Measurements from ENCODE around the gene EFCAB6. TPM values are rescaled to one million over a fixed set of nuclear protein-coding genes. Genes with fewer than 3 reads are reported as not detected.

EFCAB6 gene
- total and polyA plus RNA-seq, 7 experiments from 2014 or later: 0.08 to 1.4 (median 0.39) TPM; not detected in 1

DNA sequence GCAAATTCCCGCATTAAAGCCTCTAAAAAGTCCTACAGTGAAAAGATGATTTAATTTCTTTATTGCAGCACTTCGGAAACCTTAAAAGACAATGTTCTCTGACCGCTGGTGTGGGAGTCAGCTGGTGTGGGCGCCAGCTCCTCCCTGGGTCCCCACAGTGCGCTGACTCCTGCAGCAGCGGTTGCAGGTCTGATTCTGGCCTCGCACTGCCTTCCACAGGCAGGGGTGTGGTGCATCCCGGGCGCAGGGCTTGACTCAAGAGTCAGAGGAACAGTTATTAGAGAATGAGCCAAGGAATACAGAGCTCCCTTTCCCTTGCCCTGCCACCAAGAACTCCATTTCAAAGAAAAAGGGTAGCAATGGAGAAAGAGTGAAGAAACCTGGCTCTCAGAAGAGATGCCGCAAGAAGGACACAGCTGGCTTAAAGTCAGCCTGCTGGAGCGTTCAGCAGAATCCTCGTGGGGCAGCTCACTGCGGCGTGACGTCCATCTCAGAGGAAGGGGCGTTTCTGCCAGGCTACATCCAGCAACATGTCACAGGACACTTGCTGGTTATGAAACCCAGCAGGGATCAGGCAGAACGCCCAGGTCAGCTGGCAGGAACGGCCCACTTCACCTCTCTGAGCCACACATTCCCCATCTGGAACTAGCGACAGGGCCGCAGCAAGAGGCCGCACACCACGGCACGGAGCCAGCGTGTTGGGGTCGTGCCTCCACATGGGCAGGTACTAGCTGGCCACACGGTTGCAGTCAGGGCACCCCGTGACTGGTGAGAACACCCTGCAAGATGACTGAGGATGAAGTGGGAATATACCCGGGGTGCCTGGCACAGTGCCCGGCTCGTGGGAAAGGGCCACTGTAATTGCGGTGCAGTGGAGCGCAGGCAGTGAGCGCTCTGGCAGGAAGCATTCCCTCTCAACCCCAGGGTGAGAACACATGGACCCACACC is 18.1 kb upstream of the EFCAB6 start:
- no peak for DNase-seq
- peaks cover 2 to 19% (median 8%) of the 10 kb centered on the region in 5 donors for H3K27me3 Mint-ChIP-seq
- CTCF ChIA-PET: no interaction called here
- no peaks in the 10 kb centered on the region for H3K27me3 ChIP-seq (ENCODE audit: control insufficient read depth in 2 of 2, insufficient read depth in 2 of 2, low read length in 2 of 2)
- no peak overlapping the region for H3K27ac Mint-ChIP-seq
- H3K4me3 ChIP-seq (ENCODE audit: low read length): no peak overlapping the region
- H3K27ac ChIP-seq (ENCODE audit: low read depth, low read length): no peak overlapping the region
- H3K4me1 ChIP-seq (ENCODE audit: control insufficient read depth in 2 of 2, insufficient read depth in 2 of 2, low read length in 2 of 2): no peaks in the 10 kb centered on the region
- POLR2A ChIA-PET: no interaction called here
- ATAC-seq: no peak
- H3K4me3 Mint-ChIP-seq: no peak overlapping the region
- intact Hi-C loops (cut with micrococcal nuclease): no loop called here
- peaks cover 0 to 2% (median 0%) of the 10 kb centered on the region in 7 donors for H3K4me1 Mint-ChIP-seq
- H3K36me3 Mint-ChIP-seq: no peaks in the 10 kb centered on the region
- H3K9me3 ChIP-seq (ENCODE audit: control insufficient read depth in 2 of 3, low read length in 3 of 3): no peaks in the 10 kb centered on the region
- no peaks in the 10 kb centered on the region for H3K36me3 ChIP-seq (ENCODE audit: control insufficient read depth in 2 of 3, insufficient read depth in 3 of 3, low read length in 3 of 3)
- H3K9me3 Mint-ChIP-seq: no peaks in the 10 kb centered on the region

DNA sequence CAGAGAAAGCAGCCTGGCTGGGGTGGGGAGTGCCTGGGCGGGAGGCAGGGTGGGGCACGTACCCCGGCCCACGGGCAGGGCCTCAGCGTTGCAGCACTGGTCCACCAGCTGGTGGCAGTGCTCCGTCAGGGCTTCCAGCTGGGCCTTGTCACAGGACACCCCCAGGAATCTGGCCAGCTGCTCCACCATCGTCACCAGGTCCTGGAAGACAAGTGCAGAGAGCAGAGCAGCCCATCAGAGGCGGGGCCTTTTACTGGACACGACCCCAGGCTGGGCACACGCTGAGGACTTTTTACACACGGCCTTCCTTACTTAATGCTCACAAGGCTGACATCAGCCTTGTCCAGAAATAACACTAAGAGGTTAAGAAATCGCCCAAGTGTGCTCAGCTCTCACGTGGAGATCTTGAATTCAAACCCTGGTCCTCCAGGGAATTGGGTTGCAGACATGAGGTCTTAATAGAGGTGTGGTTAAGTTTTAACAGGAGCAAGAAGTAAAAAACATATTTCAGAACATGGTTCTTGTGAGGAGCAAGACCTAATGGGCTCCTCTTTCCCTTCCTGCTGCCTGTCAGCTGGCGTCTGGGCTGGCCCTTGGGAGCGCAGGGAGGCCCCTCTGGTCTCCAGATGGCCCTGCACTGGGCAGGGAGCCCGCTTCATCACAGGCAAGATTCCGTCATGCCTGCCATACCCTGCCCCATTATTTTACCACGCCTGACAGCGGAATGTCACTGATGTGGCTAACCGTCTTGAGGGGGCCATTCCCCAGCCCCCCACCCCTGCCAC is 17.1 kb upstream of the EFCAB6 start:
- Mint-ChIP-seq H3K36me3 (no peaks in the 10 kb centered on the region), H3K4me1 (peaks cover 0 to 2% (median 0%) of the 10 kb centered on the region in 7 donors), H3K27me3 (peaks cover 0 to 25% (median 15%) of the 10 kb centered on the region in 5 donors), H3K4me3 (no peak overlapping the region), H3K27ac (no peak overlapping the region), H3K9me3 (no peaks in the 10 kb centered on the region)
- Histone ChIP-seq H3K4me1 (ENCODE audit: control insufficient read depth in 2 of 2, insufficient read depth in 2 of 2, low read length in 2 of 2) (no peaks in the 10 kb centered on the region), H3K4me3 (ENCODE audit: low read length) (no peak overlapping the region), H3K36me3 (ENCODE audit: control insufficient read depth in 2 of 3, insufficient read depth in 3 of 3, low read length in 3 of 3) (no peaks in the 10 kb centered on the region), H3K9me3 (ENCODE audit: control insufficient read depth in 2 of 3, low read length in 3 of 3) (no peaks in the 10 kb centered on the region), H3K27ac (ENCODE audit: low read depth, low read length) (no peak overlapping the region), H3K27me3 (ENCODE audit: control insufficient read depth in 2 of 2, insufficient read depth in 2 of 2, low read length in 2 of 2) (no peaks in the 10 kb centered on the region)
- ChIA-PET CTCF (no interaction called here), POLR2A (no interaction called here)
- DNase-seq: no peak
- ATAC-seq: no peak
- intact Hi-C loops (cut with micrococcal nuclease): no loop called here

DNA sequence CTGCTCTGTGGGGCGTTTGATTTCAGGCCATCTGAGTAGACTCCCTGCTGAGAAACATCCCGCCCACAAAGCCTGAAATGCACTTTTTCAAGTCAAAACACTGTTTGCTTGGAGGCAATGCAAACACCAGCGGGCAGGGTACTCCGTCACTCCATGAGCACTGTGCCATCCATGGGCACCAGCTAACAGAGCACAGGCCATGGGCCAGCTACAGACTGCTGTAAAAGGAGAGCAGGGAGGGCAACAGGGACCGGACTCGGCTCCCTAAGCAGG is 16.6 kb upstream of the EFCAB6 start:
- ATAC-seq (no peak), DNase-seq (no peak)
- intact Hi-C loops (cut with micrococcal nuclease): no loop called here
- H3K27me3 ChIP-seq (ENCODE audit: control insufficient read depth in 2 of 2, insufficient read depth in 2 of 2, low read length in 2 of 2): no peaks in the 10 kb centered on the region
- no peaks in the 10 kb centered on the region for H3K36me3 ChIP-seq (ENCODE audit: control insufficient read depth in 2 of 3, insufficient read depth in 3 of 3, low read length in 3 of 3)
- no peak overlapping the region for H3K27ac ChIP-seq (ENCODE audit: low read depth, low read length)
- POLR2A ChIA-PET: no interaction called here
- no peaks in the 10 kb centered on the region for H3K9me3 ChIP-seq (ENCODE audit: control insufficient read depth in 2 of 3, low read length in 3 of 3)
- H3K4me3 ChIP-seq (ENCODE audit: low read length): no peak overlapping the region
- Mint-ChIP-seq H3K4me1 (peaks cover 0 to 2% (median 0%) of the 10 kb centered on the region in 7 donors), H3K27me3 (peaks cover 0 to 26% (median 16%) of the 10 kb centered on the region in 5 donors), H3K9me3 (no peaks in the 10 kb centered on the region), H3K36me3 (no peaks in the 10 kb centered on the region), H3K27ac (no peak overlapping the region), H3K4me3 (no peak overlapping the region)
- no peaks in the 10 kb centered on the region for H3K4me1 ChIP-seq (ENCODE audit: control insufficient read depth in 2 of 2, insufficient read depth in 2 of 2, low read length in 2 of 2)
- CTCF ChIA-PET: no interaction called here

DNA sequence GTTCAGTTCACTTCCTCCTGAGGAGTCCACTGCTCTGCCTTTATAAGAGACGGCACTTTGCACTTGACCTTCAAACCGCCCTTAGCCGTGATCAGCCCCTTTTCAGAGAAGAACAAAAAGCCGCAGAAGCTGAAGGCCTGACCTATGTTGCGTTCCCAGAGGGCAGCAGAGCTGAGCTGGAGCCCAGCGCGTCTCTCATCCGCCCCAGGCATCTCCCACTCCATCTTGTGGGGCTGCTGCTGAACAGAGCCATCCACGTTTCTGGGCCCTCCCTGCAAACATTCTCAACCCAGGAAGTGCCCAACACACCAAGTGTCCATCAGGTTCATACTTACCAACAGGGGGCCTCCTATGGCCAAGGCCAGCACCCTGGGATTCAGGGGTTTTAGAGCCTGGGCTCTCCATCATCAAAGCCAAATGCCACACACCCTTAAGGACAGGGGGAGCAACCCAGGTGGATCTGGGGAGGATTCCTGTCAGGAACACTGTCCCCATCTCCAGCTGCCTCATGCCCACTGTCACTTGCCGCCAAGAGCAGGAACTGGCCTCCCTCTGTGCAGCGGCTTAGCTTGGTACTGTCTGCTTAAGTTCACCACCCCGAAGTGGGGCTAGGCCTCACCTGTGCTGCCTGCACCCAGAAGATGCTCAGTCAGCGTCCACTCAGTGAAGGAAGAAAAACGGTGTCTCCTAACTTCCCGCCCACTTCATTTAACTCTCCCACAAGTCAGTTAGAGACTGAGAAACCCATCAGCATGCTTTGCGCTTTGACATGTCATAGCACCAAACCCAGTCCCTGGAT is 16.0 kb upstream of the EFCAB6 start:
- H3K4me1 ChIP-seq (ENCODE audit: control insufficient read depth in 2 of 2, insufficient read depth in 2 of 2, low read length in 2 of 2): no peaks in the 10 kb centered on the region
- H3K27ac ChIP-seq (ENCODE audit: low read depth, low read length): no peak overlapping the region
- ATAC-seq (no peak), DNase-seq (no peak)
- CTCF ChIA-PET: no interaction called here
- Mint-ChIP-seq H3K27ac (no peak overlapping the region), H3K9me3 (no peaks in the 10 kb centered on the region), H3K4me3 (no peak overlapping the region), H3K4me1 (peaks cover 0 to 2% (median 0%) of the 10 kb centered on the region in 7 donors), H3K27me3 (peaks cover 0 to 31% (median 16%) of the 10 kb centered on the region in 5 donors), H3K36me3 (no peaks in the 10 kb centered on the region)
- intact Hi-C loops (cut with micrococcal nuclease): no loop called here
- no peaks in the 10 kb centered on the region for H3K9me3 ChIP-seq (ENCODE audit: control insufficient read depth in 2 of 3, low read length in 3 of 3)
- POLR2A ChIA-PET: no interaction called here
- H3K4me3 ChIP-seq (ENCODE audit: low read length): no peak overlapping the region
- no peaks in the 10 kb centered on the region for H3K36me3 ChIP-seq (ENCODE audit: control insufficient read depth in 2 of 3, insufficient read depth in 3 of 3, low read length in 3 of 3)
- no peaks in the 10 kb centered on the region for H3K27me3 ChIP-seq (ENCODE audit: control insufficient read depth in 2 of 2, insufficient read depth in 2 of 2, low read length in 2 of 2)

GRCh38 chr22:43827003-43827735 is 15.1 kb upstream of the EFCAB6 start:
- CTCF ChIA-PET: no interaction called here
- ATAC-seq: no peak
- no peak overlapping the region for H3K27ac ChIP-seq (ENCODE audit: low read depth, low read length)

More at GRCh38 chr22:43827003-43827735, 15.1 kb upstream of the EFCAB6 start:
- Mint-ChIP-seq H3K27me3 (peaks cover 0 to 38% (median 17%) of the 10 kb centered on the region in 5 donors), H3K36me3 (no peaks in the 10 kb centered on the region), H3K27ac (no peak overlapping the region), H3K4me1 (no peaks in the 10 kb centered on the region), H3K9me3 (no peaks in the 10 kb centered on the region), H3K4me3 (no peak overlapping the region)
- no peaks in the 10 kb centered on the region for H3K36me3 ChIP-seq (ENCODE audit: control insufficient read depth in 2 of 3, insufficient read depth in 3 of 3, low read length in 3 of 3)
- no peak for DNase-seq
- no peaks in the 10 kb centered on the region for H3K4me1 ChIP-seq (ENCODE audit: control insufficient read depth in 2 of 2, insufficient read depth in 2 of 2, low read length in 2 of 2)
- POLR2A ChIA-PET: no interaction called here
- H3K9me3 ChIP-seq (ENCODE audit: control insufficient read depth in 2 of 3, low read length in 3 of 3): no peaks in the 10 kb centered on the region
- no peaks in the 10 kb centered on the region for H3K27me3 ChIP-seq (ENCODE audit: control insufficient read depth in 2 of 2, insufficient read depth in 2 of 2, low read length in 2 of 2)
- intact Hi-C loops (cut with micrococcal nuclease): no loop called here
- H3K4me3 ChIP-seq (ENCODE audit: low read length): no peak overlapping the region

Data from naive thymus-derived CD4-positive, alpha-beta T cell (primary cell).